Midbrain (tissue), 1 donor: Measurements from ENCODE around the gene MYO1G.

Experiments used
- DNase-seq: peaks from one replicate; lab custom pipeline; 2025; lab: John Stamatoyannopoulos, UW

The MYO1G gene

GRCh38 chr7:44966731-44967538 is 11.9 kb downstream of the MYO1G start:
- DNase-seq: no peak

- DNase-seq: no peak
Observed at GRCh38 chr7:44965937-44966730, 12.7 kb downstream of the MYO1G start.

- DNase-seq: no peak
Observed at GRCh38 chr7:44965441-44965903, 13.3 kb downstream of the MYO1G start.

GRCh38 chr7:44964831-44965440 is 13.9 kb downstream of the MYO1G start:
- DNase-seq: no peak

- no peak for DNase-seq
Observed at GRCh38 chr7:44964384-44964830, 14.4 kb downstream of the MYO1G start.

GRCh38 chr7:44963364-44964290 is 15.2 kb downstream of the MYO1G start:
- DNase-seq: no peak

- DNase-seq: no peak
Observed at GRCh38 chr7:44962483-44963251, 16.1 kb downstream of the MYO1G start.

- DNase-seq: no peak
Observed at GRCh38 chr7:44961844-44962482, 16.9 kb downstream of the MYO1G start.

GRCh38 chr7:44960011-44960580 is 18.7 kb downstream of the MYO1G start:
- no peak for DNase-seq

- DNase-seq: no peak
Observed at GRCh38 chr7:44959433-44959951, 19.3 kb downstream of the MYO1G start.

- DNase-seq: no peak
Observed at GRCh38 chr7:44958645-44959344, 20.0 kb downstream of the MYO1G start.

- no peak for DNase-seq
Observed at GRCh38 chr7:44956157-44956766, 22.6 kb downstream of the MYO1G start.

- no peak for DNase-seq
Observed at GRCh38 chr7:44955733-44956132, 23.1 kb downstream of the MYO1G start.

GRCh38 chr7:44953156-44953555 is 25.7 kb downstream of the MYO1G start:
- DNase-seq: no peak

- DNase-seq: no peak
Observed at GRCh38 chr7:44949303-44949702, 29.5 kb downstream of the MYO1G start.

GRCh38 chr7:44945479-44945878 is 33.3 kb downstream of the MYO1G start:
- DNase-seq: no peak

- no peak for DNase-seq
Observed at GRCh38 chr7:44944821-44945220, 34.0 kb downstream of the MYO1G start.

- DNase-seq: no peak
Observed at GRCh38 chr7:44943631-44944030, 35.2 kb downstream of the MYO1G start.

- DNase-seq: no peak
Observed at GRCh38 chr7:44937426-44937825, 41.4 kb downstream of the MYO1G start.
